GM18526 (cell line): ENCODE results near the gene INCENP.

ENCODE experiments used
- POLR2A ChIP-seq: IDR thresholded peaks from 3 replicates; pipeline ENCODE4 v1.6.1; 2011; ENCODE audit not compliant: insufficient read length; ENCODE audit errors: extremely low read depth

The INCENP gene

DNA sequence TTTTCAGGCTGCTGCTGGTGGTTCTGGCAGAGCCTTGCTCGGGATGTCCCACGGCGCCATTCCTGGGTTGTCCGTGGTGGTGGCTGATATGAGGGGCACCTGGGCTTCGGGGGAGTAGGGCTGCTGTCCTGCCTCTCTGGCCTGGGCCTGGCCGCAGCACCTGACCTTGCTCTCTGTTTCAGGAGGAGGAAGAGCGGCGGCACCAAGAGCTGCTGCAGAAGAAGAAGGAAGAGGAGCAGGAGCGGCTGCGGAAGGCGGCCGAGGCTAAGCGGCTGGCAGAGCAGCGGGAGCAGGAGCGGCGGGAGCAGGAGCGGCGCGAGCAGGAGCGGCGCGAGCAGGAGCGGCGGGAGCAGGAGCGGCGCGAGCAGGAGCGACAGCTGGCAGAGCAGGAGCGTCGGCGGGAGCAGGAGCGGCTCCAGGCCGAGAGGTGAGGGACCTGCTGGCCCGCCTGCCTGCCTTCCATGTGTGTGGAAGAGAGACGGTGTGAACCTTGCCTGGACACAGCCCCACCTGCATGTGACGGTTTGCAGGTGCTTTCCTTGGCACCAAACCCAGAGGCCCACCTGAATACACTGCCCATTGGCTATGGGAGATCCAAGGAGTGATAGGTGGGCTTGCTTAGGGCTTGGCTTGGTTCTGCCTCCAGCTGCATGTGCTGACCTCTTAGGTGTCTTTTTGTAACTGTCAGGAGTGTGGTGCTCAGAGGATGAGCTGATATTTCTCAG is 22.8 kb downstream of the INCENP start:
- TF ChIP-seq POLR2A: no peak

DNA sequence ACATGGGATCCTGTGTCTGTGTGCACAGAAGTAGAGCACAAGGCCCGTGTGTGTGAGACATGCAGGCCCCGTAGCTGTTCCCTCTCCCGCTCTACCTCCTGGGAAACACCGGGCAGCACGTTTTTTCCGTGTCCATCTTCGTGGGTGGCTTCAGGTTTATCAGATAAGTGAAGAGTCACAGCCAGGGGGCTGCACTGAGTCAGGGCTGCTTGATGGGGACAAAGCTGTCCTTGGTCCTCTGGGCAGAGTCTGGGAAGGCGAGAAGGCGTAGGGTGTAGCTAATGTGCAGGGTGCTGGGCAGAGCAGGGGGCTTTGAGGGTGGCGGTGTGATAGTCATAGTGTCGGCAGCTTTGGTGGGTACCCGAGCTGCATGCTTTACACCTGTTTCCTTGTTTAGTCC is 23.7 kb downstream of the INCENP start:
- no peak for TF ChIP-seq POLR2A

DNA sequence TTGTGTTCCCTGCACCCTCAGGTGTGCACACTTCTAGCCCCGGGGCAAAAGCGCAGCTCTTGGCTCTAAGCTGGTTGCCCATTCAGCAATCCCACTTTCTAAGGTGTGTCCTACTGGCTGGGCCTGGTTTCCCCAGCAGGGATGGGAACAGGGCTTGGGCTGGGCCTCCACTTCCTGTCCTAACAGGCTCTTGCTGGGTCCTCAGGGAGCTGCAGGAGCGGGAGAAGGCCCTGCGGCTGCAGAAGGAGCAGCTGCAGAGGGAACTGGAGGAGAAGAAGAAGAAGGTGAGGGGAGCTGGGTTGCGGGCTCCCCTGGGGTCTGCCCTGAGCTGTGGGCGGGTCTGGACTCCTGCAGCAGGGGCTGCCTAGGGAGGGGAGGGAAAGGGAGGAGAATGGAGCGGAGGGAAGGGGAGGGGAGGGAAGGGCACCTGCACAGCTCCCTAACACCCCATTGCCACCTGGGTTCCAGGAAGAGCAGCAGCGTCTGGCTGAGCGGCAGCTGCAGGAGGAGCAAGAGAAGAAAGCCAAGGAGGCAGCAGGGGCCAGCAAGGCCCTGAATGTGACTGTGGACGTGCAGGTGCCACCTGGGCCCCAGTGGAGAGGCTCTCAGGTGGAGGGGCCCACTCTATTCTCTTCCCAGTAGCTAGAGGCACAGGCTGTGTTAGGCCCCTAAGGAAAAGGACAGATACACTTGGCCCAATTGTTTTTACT is 24.6 kb downstream of the INCENP start:
- no peak for TF ChIP-seq POLR2A

DNA sequence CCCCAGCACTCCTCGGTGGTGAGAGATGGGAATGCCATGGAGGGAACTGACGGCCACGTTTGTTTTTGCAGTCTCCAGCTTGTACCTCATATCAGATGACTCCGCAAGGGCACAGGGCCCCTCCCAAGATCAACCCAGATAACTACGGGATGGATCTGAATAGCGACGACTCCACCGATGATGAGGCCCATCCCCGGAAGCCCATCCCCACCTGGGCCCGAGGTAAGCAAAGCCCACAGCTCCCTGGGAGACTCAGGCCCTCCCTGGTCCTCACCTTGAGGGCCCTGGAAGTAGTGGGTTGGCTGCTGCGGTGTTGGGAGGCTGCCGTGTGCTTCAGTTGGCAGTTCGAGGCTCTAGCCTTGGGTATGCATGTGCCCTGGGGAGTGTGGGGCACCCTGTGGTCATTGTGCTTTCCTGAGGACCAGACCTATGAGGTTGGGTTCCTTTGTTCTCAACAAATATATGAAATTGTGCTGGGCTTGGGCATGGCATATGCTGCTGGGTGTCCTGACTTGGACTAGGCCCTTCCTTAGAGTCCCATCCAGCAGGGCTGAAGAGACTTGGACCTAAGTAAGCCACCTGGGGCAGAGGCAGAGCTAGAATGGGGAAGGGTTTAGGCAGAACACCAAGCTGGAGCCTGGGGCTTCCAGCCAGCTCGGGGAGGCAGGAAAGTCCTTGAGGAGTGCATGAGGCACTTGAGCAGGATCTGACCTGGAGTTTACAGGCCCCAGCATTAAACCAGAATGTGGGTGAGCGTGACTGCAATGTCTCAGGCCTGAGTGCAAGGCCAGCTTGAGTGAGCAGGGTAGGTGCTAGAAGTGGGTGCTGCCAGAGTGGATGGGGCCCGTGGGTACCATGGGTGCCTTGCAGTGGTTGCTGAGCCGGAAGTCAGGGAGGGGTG is 26.4 kb downstream of the INCENP start:
- no peak for TF ChIP-seq POLR2A

DNA sequence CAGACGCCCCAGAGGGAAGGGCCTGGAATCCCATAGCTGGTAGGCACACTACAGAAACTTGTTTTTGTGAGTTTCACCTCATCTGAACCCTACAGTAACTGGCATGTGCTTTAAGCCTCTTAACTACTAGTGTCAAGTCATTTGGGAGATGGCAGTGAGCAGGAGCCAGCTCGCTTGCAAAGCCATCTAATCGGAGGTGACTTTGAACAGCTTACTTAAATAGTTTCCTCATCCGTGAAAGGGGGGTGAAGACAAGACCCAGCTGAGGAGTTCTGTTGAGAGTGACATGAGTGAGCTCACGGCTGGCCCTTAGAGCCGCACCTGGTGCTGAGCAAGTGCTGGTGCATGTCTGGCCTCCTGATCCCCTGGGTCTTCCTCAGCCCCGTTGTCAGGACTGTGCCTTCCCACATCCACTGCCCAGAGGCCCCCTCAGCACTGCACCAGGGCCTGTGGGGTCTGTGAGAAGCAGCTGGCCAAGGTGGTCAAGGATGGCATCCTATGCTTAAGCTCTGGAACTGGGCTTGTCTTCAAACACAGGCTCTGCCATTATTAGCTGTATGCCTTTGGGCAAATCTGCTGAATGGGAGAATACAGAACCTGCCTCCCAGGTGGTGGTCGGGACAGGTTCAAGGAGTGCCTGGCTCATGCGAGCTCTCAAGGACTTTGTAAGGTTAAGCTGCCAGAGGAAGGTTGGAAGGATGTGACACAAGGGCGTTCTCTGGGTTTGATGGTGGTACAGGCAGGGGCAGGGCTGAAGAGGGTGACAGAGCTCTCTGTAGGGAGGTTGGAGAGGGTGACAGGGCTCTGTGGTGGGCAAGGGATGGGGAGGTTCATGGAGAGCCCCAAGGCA is 27.3 kb downstream of the INCENP start:
- no peak for TF ChIP-seq POLR2A

DNA sequence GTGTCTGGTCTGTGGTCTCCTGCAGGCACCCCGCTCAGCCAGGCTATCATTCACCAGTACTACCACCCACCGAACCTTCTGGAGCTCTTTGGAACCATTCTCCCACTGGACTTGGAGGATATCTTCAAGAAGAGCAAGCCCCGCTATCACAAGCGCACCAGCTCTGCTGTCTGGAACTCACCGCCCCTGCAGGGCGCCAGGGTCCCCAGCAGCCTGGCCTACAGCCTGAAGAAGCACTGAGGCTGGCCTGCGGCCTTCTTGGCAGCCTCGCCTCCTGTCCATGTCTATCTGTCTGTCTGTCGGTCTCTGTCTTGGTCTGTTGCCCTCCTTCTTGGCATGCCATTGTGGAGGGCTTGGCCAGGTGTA is 27.9 kb downstream of the INCENP start:
- no peak for TF ChIP-seq POLR2A

DNA sequence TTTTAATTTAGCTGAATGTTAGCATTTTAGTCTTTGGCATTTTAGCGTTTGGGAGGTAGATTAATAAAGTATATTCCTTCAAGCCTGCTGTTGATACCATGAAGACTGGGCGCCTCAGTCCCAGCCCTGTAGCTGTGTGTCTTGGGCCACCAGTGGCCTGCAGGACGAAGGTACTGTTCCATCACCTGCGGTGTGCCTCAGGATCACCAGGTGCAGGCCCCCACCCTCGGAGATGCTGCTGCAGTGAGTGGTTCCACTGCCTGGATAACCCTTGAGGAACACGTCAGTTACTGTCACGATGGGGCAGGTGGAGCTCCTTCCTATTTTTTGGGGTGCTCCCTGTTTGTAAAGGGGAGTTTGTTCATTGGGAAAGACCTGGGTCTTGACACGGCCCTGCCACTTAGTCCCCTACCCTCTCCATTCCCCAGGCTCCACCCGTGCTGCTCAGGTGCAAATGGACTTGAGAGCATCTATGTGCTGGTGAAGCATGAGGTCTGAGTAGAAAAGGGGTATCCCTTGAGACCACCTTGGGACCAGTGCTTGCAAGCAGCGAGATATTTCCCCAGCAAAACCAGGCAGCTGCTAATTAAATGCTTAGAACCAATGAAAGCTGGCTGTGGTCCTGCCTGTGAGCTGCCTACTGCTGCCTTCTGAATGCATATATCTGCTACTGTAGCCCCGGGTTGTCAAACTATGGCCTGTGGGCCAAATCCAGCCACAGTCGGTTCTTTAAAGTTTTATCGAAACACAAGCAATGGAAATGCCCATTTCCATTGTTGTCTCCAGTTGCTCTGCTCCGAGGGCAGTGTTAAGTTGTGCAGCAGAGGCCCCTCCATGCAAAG is 28.7 kb downstream of the INCENP start:
- no peak for TF ChIP-seq POLR2A

DNA sequence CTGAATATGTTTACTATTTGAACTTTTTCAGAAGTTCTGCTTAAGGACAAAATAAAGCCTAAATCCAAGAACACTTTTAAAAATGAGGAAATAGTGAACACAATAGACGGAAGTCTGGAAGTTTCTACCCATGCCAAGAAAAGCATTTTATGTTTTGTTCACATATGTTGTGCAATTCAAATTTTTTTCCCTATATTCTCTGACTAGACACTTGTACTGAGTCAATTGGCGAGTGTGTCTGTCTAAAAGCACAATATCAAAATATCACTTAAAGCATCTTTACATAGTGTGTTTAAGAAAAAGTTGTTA is 29.2 kb downstream of the INCENP start:
- TF ChIP-seq POLR2A: no peak

DNA sequence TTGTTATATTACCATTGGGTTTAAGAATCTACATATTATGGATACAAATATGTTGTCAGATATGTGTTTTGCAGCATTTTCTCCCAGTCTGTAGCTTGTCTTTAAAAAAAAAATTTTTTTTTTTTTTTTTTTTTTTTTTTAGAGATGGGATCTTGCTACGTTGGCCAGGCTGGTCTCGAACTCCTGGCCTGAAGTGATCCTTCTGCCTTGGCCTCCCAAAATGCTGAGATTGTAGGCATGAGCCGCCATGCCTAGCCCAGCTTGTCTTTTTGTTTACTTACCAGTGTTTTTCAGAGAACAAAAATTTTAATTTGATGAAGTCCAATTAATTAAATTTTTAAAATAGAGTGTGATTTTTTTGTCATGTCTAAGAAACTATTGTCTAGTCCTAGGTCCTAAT is 29.8 kb downstream of the INCENP start:
- TF ChIP-seq POLR2A: no peak

DNA sequence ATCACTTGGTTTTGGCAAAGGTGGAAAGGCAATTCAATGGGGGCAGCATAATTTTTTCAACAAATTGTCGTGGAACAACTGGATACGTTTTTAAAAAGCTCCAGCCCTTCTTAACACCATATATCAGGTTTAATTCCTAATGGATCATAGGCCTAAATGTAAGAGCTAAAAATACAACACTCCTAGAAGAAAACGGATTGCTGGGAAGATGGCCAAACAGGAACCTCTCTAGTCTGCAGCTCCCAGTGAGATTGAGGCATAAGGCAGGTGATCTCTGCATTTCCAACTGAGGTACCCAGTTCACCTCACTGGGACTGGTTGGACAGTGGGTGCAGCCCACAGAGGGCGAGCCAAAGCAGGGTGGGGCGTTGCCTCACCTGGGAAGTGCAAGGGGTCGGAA is 33.8 kb downstream of the INCENP start:
- no peak for TF ChIP-seq POLR2A

DNA sequence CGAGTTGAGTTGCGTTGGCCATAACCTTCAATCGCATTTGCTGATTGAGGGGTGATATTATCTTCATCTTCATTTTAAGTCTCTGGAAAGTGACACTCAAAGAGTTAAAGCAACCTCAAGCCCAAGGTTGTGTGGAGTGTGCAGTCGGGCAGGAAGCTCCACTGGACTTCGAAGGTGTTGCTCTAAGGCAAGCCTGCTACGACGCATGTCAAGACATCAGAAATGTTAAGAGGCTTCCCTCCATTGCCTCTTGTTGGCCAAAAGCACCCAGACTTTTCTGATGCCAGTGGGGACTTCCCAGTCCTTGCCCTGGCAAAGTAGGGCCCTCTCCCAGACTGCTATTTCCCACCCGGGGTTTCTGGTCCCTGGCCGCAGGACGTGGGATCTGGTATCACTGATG is 42.6 kb downstream of the INCENP start:
- no peak for TF ChIP-seq POLR2A

DNA sequence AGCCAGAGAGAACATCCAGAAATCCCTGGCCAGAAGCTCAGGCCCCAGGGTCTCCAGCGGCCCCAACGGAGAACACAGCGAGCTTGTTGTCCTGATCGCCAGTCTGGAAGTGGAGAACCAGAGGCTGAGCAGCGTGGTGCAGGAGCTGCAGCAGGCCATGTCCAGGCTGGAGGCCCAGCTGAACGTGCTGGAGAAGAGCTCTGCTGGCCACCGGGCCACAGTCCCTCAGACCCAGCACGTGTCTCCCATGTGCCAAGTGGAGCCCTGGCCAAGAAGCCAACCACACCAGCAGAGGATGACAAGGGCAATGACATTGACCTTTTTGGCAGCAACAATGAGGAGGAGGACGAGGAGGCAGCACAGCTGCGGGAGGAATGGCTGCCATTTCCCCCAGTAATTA is 45.6 kb downstream of the INCENP start:
- no peak for TF ChIP-seq POLR2A

DNA sequence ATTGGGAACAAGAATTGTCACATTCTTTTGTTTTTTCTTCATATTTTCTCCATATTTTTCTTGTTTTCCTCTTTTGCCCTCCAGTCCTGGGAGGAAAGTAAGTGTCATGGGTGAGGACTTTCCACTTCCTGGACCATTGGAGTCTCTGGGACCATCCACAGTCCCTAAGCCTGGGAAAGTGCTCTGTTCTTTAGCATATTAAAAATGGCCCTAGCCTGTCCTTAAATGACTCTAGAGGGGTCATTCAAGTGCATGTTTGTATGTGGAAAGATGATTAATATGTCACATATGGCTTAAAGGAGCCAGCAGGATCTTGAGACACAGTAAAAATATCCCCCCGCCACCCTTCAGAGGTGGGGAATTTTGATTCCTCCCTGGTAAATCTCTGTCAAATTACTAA is 46.1 kb downstream of the INCENP start:
- no peak for TF ChIP-seq POLR2A

DNA sequence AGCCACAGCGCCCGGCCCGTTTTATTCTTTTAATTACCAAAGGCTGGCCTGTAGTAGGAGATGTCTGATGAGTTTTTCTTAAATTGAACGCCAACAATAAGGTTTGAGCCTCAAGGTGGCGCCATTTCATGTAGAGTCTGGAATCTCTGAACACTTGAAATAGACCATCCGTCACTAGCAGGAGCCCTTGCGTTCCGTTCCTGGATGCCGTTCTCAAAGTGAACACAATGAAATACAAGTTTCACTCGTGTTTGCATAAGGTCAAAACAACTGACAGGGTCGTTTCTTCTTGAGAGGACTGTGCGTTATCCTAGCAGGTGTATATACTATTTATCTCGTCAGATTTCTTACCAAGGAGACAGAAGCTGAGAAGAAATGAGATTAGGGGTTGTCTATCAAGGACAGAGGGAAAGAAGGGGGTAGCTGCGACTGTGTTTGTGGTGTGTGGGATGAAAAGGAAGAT is 47.5 kb downstream of the INCENP start:
- no peak for TF ChIP-seq POLR2A
